ENCODE results near the gene PTBP3. TPM values are rescaled to one million over a fixed set of nuclear protein-coding genes. Genes with fewer than 3 reads are reported as not detected.

The PTBP3 gene
- total and polyA plus RNA-seq, 2 experiments from 2014 or later, result 14.7 to 26.5 TPM

DNA sequence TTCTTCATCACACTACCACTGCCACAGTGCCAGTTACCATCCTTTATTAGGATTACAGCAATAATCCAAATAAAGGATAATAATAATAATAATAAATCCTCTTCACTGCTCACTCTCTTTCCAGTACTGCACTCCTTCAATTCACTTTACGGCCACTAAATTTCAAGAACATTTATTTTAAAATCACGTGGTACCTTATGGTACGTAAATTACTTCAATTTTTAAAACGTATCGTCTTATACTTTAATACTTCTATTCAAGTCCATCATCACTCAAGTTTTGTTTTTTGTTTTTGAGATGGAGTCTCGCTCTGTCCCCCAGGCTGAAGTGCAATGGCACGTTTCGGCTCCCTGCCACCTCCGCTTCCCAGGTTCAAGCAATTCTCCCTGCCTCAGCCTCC lies 36.5 kb downstream of the PTBP3 start:
- in situ Hi-C loops (cut with MboI), result no loop called here
- Histone ChIP-seq H4K20me1 (ENCODE audit: insufficient read depth) (peaks cover 6% of the 10 kb centered on the region; the same call in 1 of the 2 replicates), H3F3A (ENCODE audit: insufficient read depth) (peaks cover 7% of the 10 kb centered on the region; the same call in 1 of the 2 replicates), H3K9ac (no peak overlapping the region), H3K79me2 (ENCODE audit: insufficient read depth) (peaks cover 100% of the 10 kb centered on the region), H3K36me3 (ENCODE audit: low read depth) (peaks cover 20% of the 10 kb centered on the region), H3K4me1 (ENCODE audit: insufficient read depth) (peaks cover 12% of the 10 kb centered on the region), H3K27ac (no peak overlapping the region), H3K9me2 (ENCODE audit: insufficient read depth) (no peaks in the 10 kb centered on the region), H3K9me3 (ENCODE audit: low read depth) (no peaks in the 10 kb centered on the region), H2AFZ (no peak overlapping the region), H3K4me2 (ENCODE audit: unreplicated experiment) (no peak overlapping the region), H3K4me3 (no peak overlapping the region), H3K27me3 (replicated peaks; ENCODE audit: insufficient read depth) (no peaks in the 10 kb centered on the region)
- DNase-seq, result no peak
- WGBS, 2 experiments (ENCODE audit: low coverage in 1 of 2, low lambda C conversion rate in 2 of 2, missing lambda C conversion rate in 2 of 2), result 97 to 99% methylated on average over 9 of the region's 9 CpGs
- TF ChIP-seq EZH2 (IDR thresholded peaks at IDR 0.05; ENCODE audit: insufficient read depth, poor library complexity, severe bottlenecking), result no peak
- TF ChIP-seq EZH2phosphoT487 (IDR thresholded peaks at IDR 0.05; ENCODE audit: insufficient read depth, low read depth), result no peak

DNA sequence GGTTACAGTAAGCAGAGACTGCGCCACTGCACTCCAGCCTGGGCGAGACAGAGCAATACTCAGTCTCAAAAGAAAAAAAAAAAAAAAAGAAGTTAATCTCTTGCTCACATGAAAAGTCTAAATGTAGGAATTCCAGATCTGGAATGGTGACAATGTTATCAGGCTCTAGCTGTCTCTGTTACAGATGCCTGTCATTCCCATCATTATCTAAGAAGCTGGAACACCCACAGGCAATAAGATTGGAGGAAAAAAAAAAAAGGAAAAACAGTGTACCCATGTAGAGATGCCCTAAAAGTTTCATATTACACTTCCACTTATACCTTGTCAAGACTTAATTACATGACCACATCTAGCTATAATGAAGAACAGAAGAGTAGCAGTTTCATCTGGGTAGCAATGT lies 38.2 kb downstream of the PTBP3 start:
- Histone ChIP-seq H3K4me2 (ENCODE audit: unreplicated experiment) (no peak overlapping the region), H3K36me3 (ENCODE audit: low read depth) (peaks cover 20% of the 10 kb centered on the region), H3K27me3 (replicated peaks; ENCODE audit: insufficient read depth) (no peaks in the 10 kb centered on the region), H2AFZ (no peak overlapping the region), H3K79me2 (ENCODE audit: insufficient read depth) (peaks cover 100% of the 10 kb centered on the region), H3K9ac (no peak overlapping the region), H3K4me1 (ENCODE audit: insufficient read depth) (peaks cover 12% of the 10 kb centered on the region), H3K9me3 (ENCODE audit: low read depth) (no peaks in the 10 kb centered on the region), H3K27ac (no peak overlapping the region), H3K4me3 (no peak overlapping the region), H3K9me2 (ENCODE audit: insufficient read depth) (no peaks in the 10 kb centered on the region), H3F3A (ENCODE audit: insufficient read depth) (peaks cover 7% of the 10 kb centered on the region), H4K20me1 (ENCODE audit: insufficient read depth) (peaks cover 6% of the 10 kb centered on the region; the same call in 1 of the 2 replicates)
- DNase-seq, result no peak
- in situ Hi-C loops (cut with MboI), result no loop called here
- 100% methylated on average over 2 of the region's 2 CpGs for WGBS, 2 experiments (ENCODE audit: low coverage in 1 of 2, low lambda C conversion rate in 2 of 2, missing lambda C conversion rate in 2 of 2)
- no peak for TF ChIP-seq EZH2phosphoT487 (IDR thresholded peaks at IDR 0.05; ENCODE audit: insufficient read depth, low read depth)
- TF ChIP-seq EZH2 (IDR thresholded peaks at IDR 0.05; ENCODE audit: insufficient read depth, poor library complexity, severe bottlenecking), result no peak

DNA sequence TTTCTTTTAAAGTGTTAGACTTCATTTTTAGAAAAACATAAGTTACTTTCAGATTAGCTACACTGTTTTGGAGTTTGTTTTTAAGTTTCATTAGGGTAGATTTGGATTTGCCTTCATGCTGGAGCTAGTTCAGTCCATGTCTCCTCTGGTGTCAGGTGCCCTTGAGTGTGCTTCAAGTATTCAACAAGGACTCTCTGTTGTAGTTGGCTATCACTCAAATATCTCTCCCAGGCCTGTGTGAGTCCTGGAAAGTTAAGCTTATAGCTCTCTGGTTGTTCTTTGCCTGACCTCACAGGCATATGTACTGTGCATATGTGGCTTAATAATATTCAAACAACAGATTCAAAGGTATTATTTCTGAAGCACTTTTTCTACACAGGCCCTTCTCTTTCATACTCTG lies 45.4 kb downstream of the PTBP3 start:
- in situ Hi-C loops (cut with MboI), result no loop called here
- no peak overlapping the region for H3K4me2 ChIP-seq (ENCODE audit: unreplicated experiment)
- H2AFZ ChIP-seq, result no peak overlapping the region
- no peak overlapping the region for H3K27ac ChIP-seq
- H3K4me3 ChIP-seq, result no peak overlapping the region
- TF ChIP-seq EZH2phosphoT487 (IDR thresholded peaks at IDR 0.05; ENCODE audit: insufficient read depth, low read depth) (no peak), EZH2 (IDR thresholded peaks at IDR 0.05; ENCODE audit: insufficient read depth, poor library complexity, severe bottlenecking) (no peak)
- no peaks in the 10 kb centered on the region; the same call in 1 of the 2 replicates for H3F3A ChIP-seq (ENCODE audit: insufficient read depth)
- H3K36me3 ChIP-seq (ENCODE audit: low read depth), result peaks cover 24% of the 10 kb centered on the region
- no peaks in the 10 kb centered on the region for H4K20me1 ChIP-seq (ENCODE audit: insufficient read depth)
- H3K79me2 ChIP-seq (ENCODE audit: insufficient read depth), result peaks cover 98% of the 10 kb centered on the region
- H3K27me3 ChIP-seq (replicated peaks; ENCODE audit: insufficient read depth), result no peaks in the 10 kb centered on the region
- no peaks in the 10 kb centered on the region for H3K4me1 ChIP-seq (ENCODE audit: insufficient read depth)
- no peaks in the 10 kb centered on the region for H3K9me3 ChIP-seq (ENCODE audit: low read depth)
- H3K9me2 ChIP-seq (ENCODE audit: insufficient read depth), result no peaks in the 10 kb centered on the region
- DNase-seq, result no peak
- H3K9ac ChIP-seq, result no peak overlapping the region

DNA sequence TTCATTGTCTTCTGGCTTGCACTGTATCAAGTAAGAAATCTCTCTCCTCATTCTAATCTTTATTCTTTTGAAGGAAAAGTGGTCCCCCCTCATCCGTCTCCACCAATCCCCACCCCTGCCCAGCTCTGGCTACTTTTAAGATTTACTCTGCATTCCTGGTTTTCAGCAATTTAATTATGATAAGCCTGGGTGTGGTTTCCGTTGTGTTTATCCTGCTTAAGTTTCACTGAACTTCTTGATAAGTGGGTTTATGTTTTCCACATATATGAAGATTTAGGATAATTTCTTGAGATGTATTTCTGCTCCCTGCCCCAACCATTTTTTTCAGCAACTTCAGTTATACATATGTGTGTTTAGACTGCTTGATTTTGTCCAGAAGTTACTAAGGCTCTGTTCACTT lies 46.5 kb downstream of the PTBP3 start:
- Histone ChIP-seq H3K36me3 (ENCODE audit: low read depth) (peaks cover 13% of the 10 kb centered on the region), H3K4me1 (ENCODE audit: insufficient read depth) (no peaks in the 10 kb centered on the region), H4K20me1 (ENCODE audit: insufficient read depth) (no peaks in the 10 kb centered on the region), H3K4me2 (ENCODE audit: unreplicated experiment) (no peak overlapping the region), H3K9me2 (ENCODE audit: insufficient read depth) (no peaks in the 10 kb centered on the region), H3K27ac (no peak overlapping the region), H3F3A (ENCODE audit: insufficient read depth) (no peaks in the 10 kb centered on the region; the same call in 1 of the 2 replicates), H3K27me3 (replicated peaks; ENCODE audit: insufficient read depth) (no peaks in the 10 kb centered on the region), H3K4me3 (no peak overlapping the region), H3K79me2 (ENCODE audit: insufficient read depth) (peaks cover 98% of the 10 kb centered on the region), H2AFZ (no peak overlapping the region), H3K9me3 (ENCODE audit: low read depth) (no peaks in the 10 kb centered on the region), H3K9ac (no peak overlapping the region)
- no peak for TF ChIP-seq EZH2phosphoT487 (IDR thresholded peaks at IDR 0.05; ENCODE audit: insufficient read depth, low read depth)
- no peak for TF ChIP-seq EZH2 (IDR thresholded peaks at IDR 0.05; ENCODE audit: insufficient read depth, poor library complexity, severe bottlenecking)
- WGBS, 2 experiments (ENCODE audit: low coverage in 1 of 2, low lambda C conversion rate in 2 of 2, missing lambda C conversion rate in 2 of 2), result 96 to 99% methylated on average over 2 of the region's 2 CpGs
- no peak for DNase-seq
- in situ Hi-C loops (cut with MboI), result no loop called here

DNA sequence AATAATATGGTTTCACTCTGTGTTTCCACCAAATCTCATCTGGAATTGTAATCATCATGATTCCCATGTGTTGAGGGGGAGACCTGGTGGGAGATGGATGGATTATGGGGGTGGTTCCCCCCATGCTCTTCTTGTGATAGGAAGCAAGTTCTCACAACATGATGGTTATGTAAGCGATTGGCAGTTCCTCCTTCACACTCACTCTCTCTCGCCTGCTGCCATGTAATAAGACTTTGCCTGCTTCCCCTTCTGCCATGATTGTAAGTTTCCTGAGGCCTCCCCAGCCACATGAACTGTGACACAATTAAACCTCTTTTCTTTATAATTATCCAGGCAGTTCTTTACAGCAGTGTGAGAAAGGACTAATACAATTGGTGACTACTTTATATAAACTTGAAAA lies 48.4 kb downstream of the PTBP3 start:
- H3K27ac ChIP-seq, result no peak overlapping the region
- H3F3A ChIP-seq (ENCODE audit: insufficient read depth), result no peaks in the 10 kb centered on the region
- WGBS, 2 experiments (ENCODE audit: low coverage in 1 of 2, low lambda C conversion rate in 2 of 2, missing lambda C conversion rate in 2 of 2), result 100% methylated on average over 2 of the region's 2 CpGs
- H3K9me2 ChIP-seq (ENCODE audit: insufficient read depth), result no peaks in the 10 kb centered on the region
- H4K20me1 ChIP-seq (ENCODE audit: insufficient read depth), result no peaks in the 10 kb centered on the region
- no peaks in the 10 kb centered on the region for H3K27me3 ChIP-seq (replicated peaks; ENCODE audit: insufficient read depth)
- H3K79me2 ChIP-seq (ENCODE audit: insufficient read depth), result peaks cover 98% of the 10 kb centered on the region
- no peak for DNase-seq
- in situ Hi-C loops (cut with MboI), result no loop called here
- no peak overlapping the region for H3K4me2 ChIP-seq (ENCODE audit: unreplicated experiment)
- no peak overlapping the region for H3K4me3 ChIP-seq
- no peak overlapping the region for H3K9ac ChIP-seq
- no peak overlapping the region for H2AFZ ChIP-seq
- peaks cover 13% of the 10 kb centered on the region for H3K36me3 ChIP-seq (ENCODE audit: low read depth)
- peaks cover 4% of the 10 kb centered on the region for H3K9me3 ChIP-seq (ENCODE audit: low read depth)
- TF ChIP-seq EZH2phosphoT487 (IDR thresholded peaks at IDR 0.05; ENCODE audit: insufficient read depth, low read depth) (no peak), EZH2 (IDR thresholded peaks at IDR 0.05; ENCODE audit: insufficient read depth, poor library complexity, severe bottlenecking) (no peak)
- no peaks in the 10 kb centered on the region for H3K4me1 ChIP-seq (ENCODE audit: insufficient read depth)
